ENCODE measurements around the gene SLC35E1. TPM values are rescaled to one million over a fixed set of nuclear protein-coding genes. Genes with fewer than 3 reads are reported as not detected.
"Not testable (repeated sequence)": the region's sequence is repeated elsewhere in the genome, so short reads cannot be mapped to it uniquely, and the experiment has no call there.

The SLC35E1 gene
- total RNA-seq, 4 donors from 2014 or later: 30.7 to 43.2 (median 39.2) TPM

DNA sequence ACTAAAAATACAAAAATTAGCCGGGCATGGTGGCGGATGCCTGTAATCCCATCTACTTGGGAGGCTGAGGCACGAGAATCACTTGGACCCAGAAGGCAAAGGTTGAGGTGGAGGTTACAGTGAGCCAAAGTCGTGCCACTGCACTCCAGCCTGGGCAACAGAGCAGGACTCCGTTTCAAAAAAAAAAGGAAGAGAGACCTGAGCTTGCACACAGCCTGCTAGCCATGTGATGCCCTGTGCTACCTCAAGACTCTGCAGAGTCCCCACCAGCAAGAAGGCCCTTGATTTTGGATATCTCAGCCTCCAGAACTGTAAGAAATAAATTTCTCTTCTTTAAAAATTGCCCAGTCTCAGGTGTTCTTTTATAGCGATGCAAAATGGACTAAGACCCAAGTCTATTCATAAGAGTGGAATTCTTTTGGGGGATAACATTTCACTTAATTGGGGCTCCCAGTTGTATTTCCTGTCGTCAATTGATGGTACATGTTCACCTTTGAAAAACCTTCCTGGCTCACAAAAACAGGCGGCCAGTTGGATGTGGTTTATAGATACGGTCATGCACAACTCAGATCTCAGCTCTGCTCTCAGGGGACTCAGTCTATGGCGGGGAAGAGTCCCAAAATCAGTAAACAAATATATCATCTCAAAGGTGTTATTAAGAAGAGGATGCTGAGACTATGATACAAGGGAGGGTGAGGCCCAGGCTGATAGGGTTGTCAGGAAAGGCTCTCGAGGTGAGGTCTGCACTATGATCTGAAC lies 27.6 kb downstream of the SLC35E1 start:
- DNase-seq (ENCODE audit: low spot score in 2 of 2): no peak
- intact Hi-C loops (cut with DNase I; ENCODE audit: low total_unique reads): no loop called here
- H3K4me3 ChIP-seq (ENCODE audit: low read depth, poor library complexity, severe bottlenecking): no peak overlapping the region
- TF ChIP-seq POLR2A (IDR thresholded peaks at IDR 0.05): no peak
- TF ChIP-seq, protein P1, sequence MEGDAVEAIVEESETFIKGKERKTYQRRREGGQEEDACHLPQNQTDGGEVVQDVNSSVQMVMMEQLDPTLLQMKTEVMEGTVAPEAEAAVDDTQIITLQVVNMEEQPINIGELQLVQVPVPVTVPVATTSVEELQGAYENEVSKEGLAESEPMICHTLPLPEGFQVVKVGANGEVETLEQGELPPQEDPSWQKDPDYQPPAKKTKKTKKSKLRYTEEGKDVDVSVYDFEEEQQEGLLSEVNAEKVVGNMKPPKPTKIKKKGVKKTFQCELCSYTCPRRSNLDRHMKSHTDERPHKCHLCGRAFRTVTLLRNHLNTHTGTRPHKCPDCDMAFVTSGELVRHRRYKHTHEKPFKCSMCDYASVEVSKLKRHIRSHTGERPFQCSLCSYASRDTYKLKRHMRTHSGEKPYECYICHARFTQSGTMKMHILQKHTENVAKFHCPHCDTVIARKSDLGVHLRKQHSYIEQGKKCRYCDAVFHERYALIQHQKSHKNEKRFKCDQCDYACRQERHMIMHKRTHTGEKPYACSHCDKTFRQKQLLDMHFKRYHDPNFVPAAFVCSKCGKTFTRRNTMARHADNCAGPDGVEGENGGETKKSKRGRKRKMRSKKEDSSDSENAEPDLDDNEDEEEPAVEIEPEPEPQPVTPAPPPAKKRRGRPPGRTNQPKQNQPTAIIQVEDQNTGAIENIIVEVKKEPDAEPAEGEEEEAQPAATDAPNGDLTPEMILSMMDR (IDR thresholded peaks at IDR 0.05): no peak
- WGBS, 2 donors: 88 to 91% methylated on average over 11 of the region's 11 CpGs

DNA sequence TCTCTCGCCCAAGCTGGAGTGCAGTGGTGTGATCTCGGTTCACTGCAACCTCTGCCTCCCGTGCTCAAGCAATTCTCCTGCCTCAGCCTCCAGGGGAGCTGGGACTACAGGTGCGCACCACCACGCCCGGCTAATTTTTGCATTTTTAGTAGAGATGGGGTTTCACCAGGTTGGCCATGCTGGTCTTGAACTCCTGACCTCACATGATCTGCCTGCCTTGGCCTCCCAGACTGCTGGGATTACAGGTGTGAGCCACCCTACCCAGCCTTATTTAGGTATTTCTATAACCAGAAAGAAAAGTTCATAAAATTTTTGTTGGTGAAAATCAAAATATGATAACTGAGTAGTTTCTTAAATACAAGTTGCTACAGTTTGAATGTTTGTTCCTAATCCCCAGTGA lies 28.5 kb downstream of the SLC35E1 start:
- H3K4me3 ChIP-seq (ENCODE audit: low read depth, poor library complexity, severe bottlenecking); DNase-seq (ENCODE audit: low spot score in 2 of 2); intact Hi-C loops (cut with DNase I; ENCODE audit: low total_unique reads): not testable (repeated sequence)
- WGBS, 2 donors: 78 to 79% methylated on average over 6 of the region's 6 CpGs

DNA sequence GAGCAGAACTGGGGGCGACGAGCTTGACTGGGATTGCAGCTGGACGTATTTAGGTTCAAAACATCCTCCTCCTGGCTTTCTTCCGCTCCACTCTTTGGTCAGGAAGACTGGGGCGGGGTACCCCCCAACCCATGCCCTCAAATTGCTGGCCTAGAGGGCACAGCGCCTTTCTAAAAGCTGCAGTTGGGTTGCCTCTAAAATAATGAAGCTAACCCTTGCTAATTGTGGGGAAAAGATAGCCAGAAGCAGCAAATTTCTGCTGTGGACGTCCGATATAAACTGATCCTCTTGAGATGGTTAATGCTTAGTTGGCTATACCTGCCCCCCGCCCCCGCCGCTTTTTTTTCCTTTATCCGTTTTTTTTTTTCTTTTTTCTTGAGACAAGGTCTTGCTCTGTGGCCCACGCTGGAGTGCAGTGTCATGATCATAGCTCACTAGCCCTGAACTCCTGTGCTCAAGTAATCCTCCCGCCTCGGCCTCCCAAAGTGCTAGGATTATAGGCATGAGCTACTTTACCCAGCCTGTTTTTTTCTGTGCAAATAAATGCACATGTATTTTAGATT lies 29.2 kb downstream of the SLC35E1 start:
- TF ChIP-seq POLR2A (IDR thresholded peaks at IDR 0.05): no peak
- TF ChIP-seq, protein P1 (IDR thresholded peaks at IDR 0.05): no peak
- peak in 1 of 2 donors; percentile 25 for DNase-seq (ENCODE audit: low spot score in 2 of 2)
- WGBS, 2 donors: 4% methylated on average over 15 of the region's 15 CpGs
- intact Hi-C loops (cut with DNase I; ENCODE audit: low total_unique reads): no loop called here
- peak overlapping the region; percentile 88 for H3K4me3 ChIP-seq (ENCODE audit: low read depth, poor library complexity, severe bottlenecking)

DNA sequence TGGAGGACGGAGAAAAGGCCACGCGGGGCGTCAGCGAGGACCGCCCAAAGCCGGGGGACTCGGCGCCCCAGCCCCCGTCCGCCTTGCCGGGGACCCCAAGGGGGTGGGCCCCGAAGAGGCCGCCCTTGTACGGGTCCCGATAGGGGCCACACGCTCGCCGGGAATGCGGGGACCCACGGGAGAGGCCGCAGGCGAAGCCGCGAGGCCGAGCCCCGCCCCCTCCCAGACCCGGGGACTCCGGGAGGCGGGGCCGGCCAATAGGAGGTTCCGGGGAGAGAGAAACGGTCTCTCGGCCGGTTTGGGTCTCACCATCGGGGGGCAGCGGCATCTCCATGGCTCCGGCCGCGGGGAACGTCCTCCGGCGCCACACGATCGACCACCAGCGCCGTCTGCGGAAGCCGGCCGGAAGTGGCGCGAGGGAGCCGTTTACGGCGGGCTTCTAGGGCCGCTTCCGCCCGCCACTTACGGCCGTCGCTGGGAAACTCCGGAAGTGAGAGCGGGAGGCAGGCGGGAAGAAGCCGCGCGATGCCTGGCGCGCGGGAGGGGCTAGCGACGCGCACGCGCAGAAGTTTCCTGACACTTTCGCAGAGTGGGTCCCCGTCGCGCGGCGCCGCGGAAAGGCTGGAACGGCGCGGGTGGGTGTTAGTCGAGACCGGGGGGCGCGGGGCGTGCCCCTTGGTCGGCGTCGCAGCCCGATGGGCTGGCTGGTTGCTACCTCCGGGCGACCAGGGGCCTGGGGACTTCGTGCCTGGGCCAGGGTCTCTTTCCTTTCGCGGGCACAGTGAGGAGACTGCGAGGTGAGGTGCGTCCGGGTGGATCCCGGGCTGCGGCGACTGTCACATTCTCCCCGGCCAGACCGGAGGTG lies 29.9 kb downstream of the SLC35E1 start, which contains the start of gene CHERP:
Gene CHERP, minus strand, starts transcription at position 393 of the 865 bp plus-strand sequence. Its CDS starts 59 bp downstream, at position 334.
- no peak for TF ChIP-seq POLR2A (IDR thresholded peaks at IDR 0.05)
- intact Hi-C loops (cut with DNase I; ENCODE audit: low total_unique reads): no loop called here
- WGBS, 2 donors: 0 to 1% methylated on average over 59 of the region's 108 CpGs
- H3K4me3 ChIP-seq (ENCODE audit: low read depth, poor library complexity, severe bottlenecking): peak within 1 kb of the TSS; percentile 94
- peak; percentile 88 to 98 for DNase-seq (ENCODE audit: low spot score in 2 of 2)

DNA sequence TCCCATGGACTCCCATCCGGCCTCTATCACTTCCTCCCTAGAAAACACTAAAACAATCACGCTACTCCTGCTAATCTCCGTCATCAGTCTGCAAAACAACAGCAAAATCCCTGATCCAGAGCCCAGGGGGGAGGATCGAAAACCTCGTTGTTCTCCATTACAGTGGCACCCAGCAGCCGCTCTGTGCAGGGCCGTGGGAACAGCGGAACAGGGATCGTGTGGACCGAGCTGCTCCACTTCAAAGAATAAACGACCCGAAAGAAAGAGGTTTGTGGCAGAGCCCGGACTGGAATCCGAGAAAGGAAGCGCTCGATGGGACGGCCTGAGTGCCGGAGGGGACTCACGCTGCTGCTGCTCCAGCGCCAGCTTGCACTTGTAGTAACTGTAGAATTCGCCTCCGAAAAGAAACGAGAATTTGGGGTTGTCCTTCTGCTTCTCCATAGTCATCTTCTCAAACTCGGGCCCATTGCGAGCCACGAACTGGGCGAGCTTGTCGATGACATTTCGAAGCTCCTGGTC lies 30.6 kb downstream of the SLC35E1 start:
- intact Hi-C loops (cut with DNase I; ENCODE audit: low total_unique reads): no loop called here
- TF ChIP-seq, protein P1 (IDR thresholded peaks at IDR 0.05): no peak
- TF ChIP-seq POLR2A (IDR thresholded peaks at IDR 0.05): no peak
- peak overlapping the region; percentile 94 for H3K4me3 ChIP-seq (ENCODE audit: low read depth, poor library complexity, severe bottlenecking)
- WGBS, 2 donors: 0 to 1% methylated on average over 22 to 29 of the region's 29 CpGs
- no peak for DNase-seq (ENCODE audit: low spot score in 2 of 2)

DNA sequence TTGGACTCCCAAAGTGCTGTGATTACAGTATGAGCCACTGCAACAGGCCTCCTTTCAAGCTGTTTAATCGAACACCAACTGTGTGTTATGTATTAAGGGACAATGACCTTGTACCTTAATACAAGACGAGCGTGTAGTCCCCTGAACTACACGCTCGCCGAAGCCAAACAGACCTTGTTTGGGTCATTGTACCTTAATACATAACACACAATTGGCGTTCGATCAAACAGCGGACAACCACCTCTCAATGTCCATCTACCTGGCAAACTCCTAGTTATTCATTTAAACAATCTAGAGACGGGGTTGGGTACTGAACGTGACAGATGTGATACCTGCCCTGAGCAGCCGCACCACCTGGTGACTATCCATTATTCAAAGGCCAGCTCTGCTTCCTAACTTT lies 31.3 kb downstream of the SLC35E1 start:
- DNase-seq (ENCODE audit: low spot score in 2 of 2): no peak
- intact Hi-C loops (cut with DNase I; ENCODE audit: low total_unique reads): no loop called here
- TF ChIP-seq, protein P1 (IDR thresholded peaks at IDR 0.05): no peak
- TF ChIP-seq POLR2A (IDR thresholded peaks at IDR 0.05): no peak
- H3K4me3 ChIP-seq (ENCODE audit: low read depth, poor library complexity, severe bottlenecking): no peak overlapping the region
- WGBS, 2 donors: 82 to 83% methylated on average over 12 of the region's 12 CpGs
